Activated CD4-positive, alpha-beta memory T cell treated with anti-CD3 and anti-CD28 coated beads for 36 hours (primary cell): ENCODE data around the gene FAM237A. TPM values are rescaled to one million over a fixed set of nuclear protein-coding genes. Genes with fewer than 3 reads are reported as not detected.

Experiments used
- CTCF ChIA-PET: fragments of 350-600 bp; sonication (Branson Sonifier 250); formaldehyde crosslinking; loops from one replicate; lab custom pipeline; 2021; ENCODE audit warnings: antibody characterized with exemption, inconsistent platforms; lab: Charles Lee
- POLR2A ChIA-PET: fragments of 350-600 bp; sonication (Branson Sonifier 250); formaldehyde crosslinking; loops from one replicate; lab custom pipeline; 2021; ENCODE audit warnings: antibody characterized with exemption; lab: Charles Lee
- DNase-seq: peaks from one replicate; pipeline ENCODE4 v3.0.0-alpha.2; 2020
- H3K27ac Mint-ChIP-seq: one replicate; pipeline ENCODE4 v1.8.0; 2021; ENCODE audit warnings: mixed read lengths
- H3K27me3 Mint-ChIP-seq: one replicate; pipeline ENCODE4 v1.8.0; 2021; ENCODE audit warnings: mixed read lengths
- H3K36me3 Mint-ChIP-seq: one replicate; pipeline ENCODE4 v1.8.0; 2021; ENCODE audit warnings: mixed read lengths
- H3K4me1 Mint-ChIP-seq: one replicate; pipeline ENCODE4 v1.8.0; 2021; ENCODE audit warnings: low read depth, mixed read lengths
- H3K4me3 Mint-ChIP-seq: one replicate; pipeline ENCODE4 v1.8.0; 2021; ENCODE audit warnings: mild to moderate bottlenecking, mixed read lengths
- H3K9me3 Mint-ChIP-seq: one replicate; pipeline ENCODE4 v1.8.0; 2021; ENCODE audit warnings: mixed read lengths
- intact Hi-C: fragments of 100-400 bp; cut with micrococcal nuclease; formaldehyde crosslinking; loops from one replicate; pipeline ENCODE4 v1.15.1; 2023
- total RNA-seq, 2 experiments: library from RNA; stranded (reverse); gene quantifications; one replicate each; pipeline ENCODE4 v1.2.3, GENCODE V29; 2021

Gene FAM237A
- total RNA-seq, 2 experiments from 2014 or later = not detected

DNA sequence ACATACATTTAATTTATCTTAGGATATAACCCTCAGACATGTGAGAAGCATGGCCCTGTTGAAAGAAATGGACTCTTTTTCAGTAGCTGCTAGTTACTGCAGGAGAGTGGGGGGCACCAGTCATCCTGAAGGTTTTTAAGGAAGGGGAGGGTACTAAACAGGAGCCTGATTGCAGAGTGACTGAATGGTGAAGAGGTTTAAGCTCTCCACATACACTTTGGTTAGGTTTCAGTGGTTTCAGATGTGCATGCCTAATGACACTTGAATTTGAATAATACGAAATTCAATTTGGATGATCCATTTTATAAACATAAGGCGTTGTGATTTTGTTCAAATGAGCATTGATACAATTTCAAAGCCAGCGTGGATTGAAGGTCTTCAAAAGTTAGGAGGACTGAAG lies 10.9 kb upstream of the FAM237A start:
- DNase-seq = no peak
- POLR2A ChIA-PET = no interaction called here
- Mint-ChIP-seq H3K27ac (no peak overlapping the region), H3K27me3 (peaks cover 14% of the 10 kb centered on the region), H3K36me3 (no peaks in the 10 kb centered on the region), H3K4me1 (no peaks in the 10 kb centered on the region), H3K4me3 (no peak overlapping the region), H3K9me3 (no peaks in the 10 kb centered on the region)
- CTCF ChIA-PET = no interaction called here
- intact Hi-C loops = no loop called here

DNA sequence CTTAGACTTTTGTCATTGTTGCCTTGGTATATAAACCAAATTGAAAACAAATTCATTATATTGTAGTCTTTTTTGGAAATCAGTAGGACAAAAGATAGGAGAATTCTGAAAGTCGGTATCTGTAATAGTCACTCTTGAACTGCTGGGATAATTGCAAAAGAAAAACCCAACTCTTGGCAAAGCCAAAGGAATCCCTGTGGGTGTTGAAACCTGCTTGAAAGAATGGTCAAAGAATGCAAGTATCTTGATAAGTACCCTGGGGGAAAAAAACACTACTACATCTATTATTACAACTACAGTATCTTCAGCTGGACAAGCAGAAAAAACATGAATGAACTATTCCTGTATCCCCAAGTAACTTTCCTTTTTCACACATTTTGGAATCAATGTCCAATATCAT lies 7.3 kb upstream of the FAM237A start:
- Mint-ChIP-seq H3K4me3 (no peak overlapping the region), H3K36me3 (no peaks in the 10 kb centered on the region), H3K27me3 (peaks cover 5% of the 10 kb centered on the region), H3K27ac (no peak overlapping the region), H3K9me3 (no peaks in the 10 kb centered on the region), H3K4me1 (no peaks in the 10 kb centered on the region)
- CTCF ChIA-PET = no interaction called here
- intact Hi-C loops = no loop called here
- no peak for DNase-seq
- POLR2A ChIA-PET = no interaction called here

DNA sequence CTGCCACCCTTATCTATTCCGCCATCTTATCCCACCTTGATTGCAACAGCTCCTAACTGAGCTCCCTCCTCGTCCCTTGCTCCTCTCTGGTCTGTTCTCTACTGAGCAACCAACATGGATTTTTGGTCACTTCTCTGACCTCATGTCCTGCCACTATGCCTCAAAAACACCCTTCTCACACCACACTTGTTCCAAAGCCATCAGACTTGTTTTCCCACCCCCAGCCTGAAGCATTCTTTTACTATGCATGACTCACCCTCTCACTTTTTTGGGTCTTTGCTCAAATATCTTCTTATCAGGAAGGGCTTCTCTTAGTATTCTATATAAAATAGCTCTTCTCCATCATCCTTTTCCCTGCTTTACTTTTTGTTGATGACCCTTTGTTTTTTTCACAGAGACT lies 2.7 kb upstream of the FAM237A start:
- ChIA-PET CTCF (no interaction called here), POLR2A (no interaction called here)
- Mint-ChIP-seq H3K4me3 (no peak overlapping the region), H3K4me1 (no peaks in the 10 kb centered on the region), H3K27me3 (peaks cover 18% of the 10 kb centered on the region), H3K36me3 (no peaks in the 10 kb centered on the region), H3K9me3 (no peaks in the 10 kb centered on the region), H3K27ac (no peak overlapping the region)
- no peak for DNase-seq
- intact Hi-C loops = no loop called here

DNA sequence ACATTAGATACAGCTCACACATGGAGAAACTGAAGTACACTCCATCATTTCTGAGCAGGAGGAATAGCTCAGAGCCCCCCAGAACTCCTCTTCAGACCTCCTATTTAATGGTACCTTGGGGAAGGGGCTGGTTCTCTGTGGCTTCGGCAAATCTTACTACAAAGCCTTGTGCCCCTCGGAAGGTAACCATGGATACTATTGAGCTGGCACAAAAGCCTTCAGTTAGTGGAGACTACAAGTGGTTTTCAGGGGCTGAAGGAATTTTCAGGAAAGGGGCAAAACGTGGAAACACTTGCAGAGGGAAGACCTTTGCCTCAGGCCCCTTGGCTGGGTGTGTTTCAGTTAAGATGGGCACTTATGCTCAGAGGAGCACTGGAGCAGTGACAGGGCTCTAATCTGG lies 1.1 kb upstream of the FAM237A start:
- Mint-ChIP-seq H3K4me3 (no peak overlapping the region), H3K9me3 (no peaks in the 10 kb centered on the region), H3K36me3 (no peaks in the 10 kb centered on the region), H3K4me1 (no peaks in the 10 kb centered on the region), H3K27ac (no peak overlapping the region), H3K27me3 (peaks cover 17% of the 10 kb centered on the region)
- intact Hi-C loops = no loop called here
- ChIA-PET POLR2A (no interaction called here), CTCF (no interaction called here)
- no peak for DNase-seq

DNA sequence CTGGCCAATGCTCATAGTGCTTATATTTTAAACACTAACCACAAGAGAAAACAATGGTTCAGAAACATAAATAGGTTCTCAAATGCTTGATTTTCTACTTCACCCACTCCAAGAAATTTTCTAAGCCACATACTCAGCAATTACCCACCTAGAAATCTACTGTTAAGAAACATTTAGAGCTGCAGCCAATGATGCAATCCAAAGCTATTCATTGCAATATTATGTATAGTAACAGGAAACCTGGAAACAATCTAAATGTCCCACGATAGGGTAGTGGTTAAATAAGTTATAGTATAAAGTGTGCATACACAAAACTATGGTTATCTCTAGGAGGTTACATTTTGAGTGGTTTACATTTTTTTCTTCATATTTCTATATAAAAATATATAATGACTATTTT lies 5.7 kb downstream of the FAM237A start:
- no peak overlapping the region for H3K4me3 Mint-ChIP-seq
- POLR2A ChIA-PET = no interaction called here
- intact Hi-C loops = no loop called here
- no peaks in the 10 kb centered on the region for H3K36me3 Mint-ChIP-seq
- H3K27me3 Mint-ChIP-seq = peaks cover 12% of the 10 kb centered on the region
- no peaks in the 10 kb centered on the region for H3K4me1 Mint-ChIP-seq
- DNase-seq = no peak
- no peak overlapping the region for H3K27ac Mint-ChIP-seq
- CTCF ChIA-PET = no interaction called here
- no peaks in the 10 kb centered on the region for H3K9me3 Mint-ChIP-seq

DNA sequence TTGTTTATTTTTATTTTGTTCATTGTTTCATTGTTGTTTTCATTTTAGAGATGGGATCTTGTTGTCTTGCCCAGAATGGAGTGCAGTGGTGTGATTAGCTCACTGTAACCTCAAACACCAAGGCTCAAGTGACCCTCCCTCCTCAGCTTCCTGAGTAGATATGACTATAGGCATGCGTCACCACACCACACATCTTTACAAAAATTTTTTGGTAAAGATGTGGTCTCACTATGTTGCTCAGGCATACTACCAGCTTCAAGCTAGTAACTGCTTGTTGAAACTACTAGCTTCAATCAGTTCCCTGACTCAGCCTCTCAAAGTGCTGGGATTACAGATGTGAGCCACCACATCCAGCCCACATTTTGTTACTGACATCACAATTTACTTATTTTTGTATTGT lies 14.8 kb downstream of the FAM237A start:
- Mint-ChIP-seq H3K4me1 (no peaks in the 10 kb centered on the region), H3K4me3 (no peak overlapping the region), H3K9me3 (peaks cover 13% of the 10 kb centered on the region), H3K27me3 (peaks cover 5% of the 10 kb centered on the region), H3K36me3 (no peaks in the 10 kb centered on the region), H3K27ac (no peak overlapping the region)
- ChIA-PET CTCF (no interaction called here), POLR2A (no interaction called here)
- intact Hi-C loops = no loop called here
- no peak for DNase-seq

DNA sequence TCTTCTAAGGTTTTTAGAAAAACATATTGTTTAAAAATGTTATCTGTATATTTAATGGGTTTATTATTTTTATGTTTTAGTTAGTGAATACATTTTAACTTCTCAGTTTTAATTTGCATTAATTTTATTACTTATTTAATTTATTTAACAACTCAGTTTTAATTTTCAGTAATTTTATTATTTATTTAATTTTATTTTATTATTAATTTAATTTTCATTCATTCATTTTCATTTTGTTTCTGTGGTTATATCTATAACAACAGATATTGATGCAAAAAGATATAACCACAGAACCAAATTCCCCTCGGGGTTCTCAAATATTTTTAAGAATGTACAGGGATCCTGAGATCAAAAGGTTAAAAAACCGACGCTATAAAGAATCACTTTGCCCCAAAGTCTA lies 23.0 kb downstream of the FAM237A start:
- peaks cover 11% of the 10 kb centered on the region for H3K27me3 Mint-ChIP-seq
- no peak overlapping the region for H3K27ac Mint-ChIP-seq
- ChIA-PET CTCF (no interaction called here), POLR2A (no interaction called here)
- DNase-seq = no peak
- H3K9me3 Mint-ChIP-seq = no peaks in the 10 kb centered on the region
- intact Hi-C loops = no loop called here
- H3K4me1 Mint-ChIP-seq = no peaks in the 10 kb centered on the region
- H3K36me3 Mint-ChIP-seq = no peaks in the 10 kb centered on the region
- no peak overlapping the region for H3K4me3 Mint-ChIP-seq

DNA sequence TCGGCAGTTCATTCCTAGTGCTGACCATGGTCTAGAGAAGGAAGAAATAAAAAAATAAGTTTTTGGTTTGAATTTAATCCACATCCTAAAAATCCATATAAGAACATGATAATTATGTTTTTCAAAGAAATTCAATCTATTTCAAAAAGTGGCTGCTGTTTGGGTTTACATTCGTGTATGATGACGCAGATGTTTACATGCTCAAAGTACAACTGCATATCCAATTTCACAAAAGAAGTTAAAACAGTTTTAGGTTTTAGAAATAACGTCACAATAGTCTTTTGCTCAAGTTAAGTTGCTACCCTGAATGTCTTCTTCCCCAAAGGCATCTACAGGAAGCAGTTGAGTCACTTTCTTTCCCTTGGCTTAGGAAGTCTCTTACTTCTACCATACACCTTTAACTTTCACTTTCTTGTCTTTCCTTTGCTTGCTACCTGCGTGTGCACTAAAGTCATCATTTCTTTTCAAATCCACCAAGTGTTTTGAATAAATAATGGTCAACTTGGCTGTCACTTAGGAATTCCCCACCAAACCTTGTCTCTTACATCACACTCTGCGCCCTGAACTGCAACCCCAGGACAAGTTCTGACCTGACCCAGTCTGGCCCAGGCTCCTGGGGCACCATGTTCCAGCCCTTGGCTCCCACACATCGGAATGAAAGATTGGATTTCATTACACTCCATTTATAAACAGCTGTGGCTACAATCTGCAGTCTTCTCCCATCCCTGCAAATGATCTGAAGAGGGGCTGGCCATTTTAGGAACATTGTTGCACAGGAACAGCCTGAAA lies 28.4 kb downstream of the FAM237A start:
- Mint-ChIP-seq H3K4me1 (no peaks in the 10 kb centered on the region), H3K27ac (no peak overlapping the region), H3K4me3 (no peak overlapping the region), H3K27me3 (peaks cover 11% of the 10 kb centered on the region), H3K36me3 (no peaks in the 10 kb centered on the region), H3K9me3 (no peaks in the 10 kb centered on the region)
- intact Hi-C loops = no loop called here
- CTCF ChIA-PET = no interaction called here
- no peak for DNase-seq
- POLR2A ChIA-PET = no interaction called here

DNA sequence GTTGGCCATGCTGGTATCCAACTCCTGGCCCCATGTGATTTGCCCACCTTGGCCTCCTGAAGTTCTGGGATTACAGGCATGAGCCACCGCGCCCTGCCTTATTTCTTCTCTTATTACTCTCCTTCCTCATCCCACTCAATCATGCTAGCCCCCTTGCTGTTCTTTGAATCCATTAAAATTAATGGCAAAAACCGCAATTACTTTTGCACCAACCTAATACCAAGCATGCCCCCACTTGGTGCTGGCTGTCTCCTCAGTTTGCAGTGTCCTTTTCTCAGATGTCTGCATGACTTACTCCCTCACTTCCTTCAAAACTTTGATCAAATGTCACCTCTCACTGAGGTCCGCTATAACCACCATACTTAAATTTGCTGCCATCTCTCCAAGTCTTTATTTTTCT lies 41.3 kb downstream of the FAM237A start:
- Mint-ChIP-seq H3K4me1 (peaks cover 2% of the 10 kb centered on the region), H3K4me3 (no peak overlapping the region), H3K27me3 (peaks cover 1% of the 10 kb centered on the region), H3K9me3 (no peaks in the 10 kb centered on the region), H3K36me3 (no peaks in the 10 kb centered on the region), H3K27ac (no peak overlapping the region)
- no peak for DNase-seq
- ChIA-PET POLR2A (no interaction called here), CTCF (no interaction called here)
- intact Hi-C loops = no loop called here

DNA sequence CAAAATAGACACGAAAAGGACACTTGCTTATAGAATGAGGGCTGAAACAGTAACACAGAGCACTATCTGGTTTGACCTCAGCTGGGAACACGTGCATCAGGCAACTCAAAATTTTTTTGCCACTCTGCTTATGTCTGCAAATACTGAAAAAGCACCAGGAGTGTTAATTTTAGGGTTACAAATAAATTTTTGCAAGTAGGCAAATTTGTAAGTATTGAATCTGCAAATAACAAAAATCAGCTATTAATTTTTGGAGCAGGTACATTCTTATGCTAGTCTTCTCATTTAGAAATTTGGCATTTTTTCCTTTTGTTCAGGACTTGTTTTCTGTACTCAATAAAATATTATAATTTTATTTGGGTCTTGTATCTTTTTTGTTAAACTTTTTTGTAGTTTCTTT lies 46.2 kb downstream of the FAM237A start:
- Mint-ChIP-seq H3K27me3 (peaks cover 1% of the 10 kb centered on the region), H3K4me1 (peaks cover 5% of the 10 kb centered on the region), H3K9me3 (no peaks in the 10 kb centered on the region), H3K4me3 (no peak overlapping the region), H3K36me3 (no peaks in the 10 kb centered on the region), H3K27ac (no peak overlapping the region)
- CTCF ChIA-PET = interaction anchor here (1.5 kb wide), 1 partner anchor 94 kb away, joined by 4 read pairs; no protein-coding TSS in a partner anchor
- intact Hi-C loops = no loop called here
- POLR2A ChIA-PET = no interaction called here
- no peak for DNase-seq

DNA sequence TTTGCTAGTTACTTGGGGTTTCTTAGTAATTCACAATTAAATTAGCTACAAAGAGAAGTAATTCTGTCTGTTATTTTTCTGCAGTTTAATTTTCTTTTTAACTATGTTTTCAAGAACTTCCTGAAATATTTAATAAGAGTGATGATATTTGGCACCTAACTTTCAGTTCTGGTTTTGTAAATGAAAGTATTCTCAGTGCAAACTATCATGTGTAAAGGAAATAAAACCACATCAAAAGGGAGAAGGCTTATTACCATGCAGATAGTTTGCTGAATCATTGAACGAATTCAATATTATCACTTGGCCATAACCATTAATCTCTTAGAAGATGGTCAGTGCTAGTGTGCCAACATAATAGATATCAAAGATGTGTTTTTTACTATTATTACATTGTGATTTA lies 46.7 kb downstream of the FAM237A start:
- H3K4me1 Mint-ChIP-seq = peaks cover 5% of the 10 kb centered on the region
- H3K36me3 Mint-ChIP-seq = no peaks in the 10 kb centered on the region
- no peak for DNase-seq
- no peak overlapping the region for H3K4me3 Mint-ChIP-seq
- ChIA-PET POLR2A (no interaction called here), CTCF (interaction anchor here (1.5 kb wide), 1 partner anchor 93 kb away, joined by 4 read pairs; no protein-coding TSS in a partner anchor)
- peaks cover 1% of the 10 kb centered on the region for H3K27me3 Mint-ChIP-seq
- intact Hi-C loops = no loop called here
- H3K27ac Mint-ChIP-seq = no peak overlapping the region
- H3K9me3 Mint-ChIP-seq = no peaks in the 10 kb centered on the region

DNA sequence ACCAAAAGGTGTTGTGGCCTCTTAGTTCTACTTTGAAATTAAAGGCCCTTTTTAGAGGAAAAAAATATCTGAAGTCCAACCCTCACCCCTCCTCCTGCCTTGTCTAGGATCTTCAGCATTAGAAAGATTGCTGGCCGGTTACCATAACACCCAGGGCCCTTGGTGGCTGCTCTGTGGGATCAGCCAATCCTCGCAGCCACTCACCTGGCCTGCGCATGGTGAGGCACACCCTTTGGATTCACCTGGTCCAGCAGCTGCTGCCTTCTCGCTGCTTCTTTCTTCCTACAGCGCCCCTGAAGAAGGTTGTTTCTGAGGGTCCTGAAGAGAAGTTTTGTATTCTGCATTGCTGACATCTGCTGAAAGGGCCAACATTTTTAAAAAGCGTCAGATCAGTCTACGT lies 50.7 kb downstream of the FAM237A start:
- H3K27ac Mint-ChIP-seq = no peak overlapping the region

More for the DNA sequence above, 50.7 kb downstream of the FAM237A start:
- Mint-ChIP-seq H3K4me1 (peaks cover 5% of the 10 kb centered on the region), H3K4me3 (no peak overlapping the region), H3K27me3 (no peaks in the 10 kb centered on the region), H3K36me3 (no peaks in the 10 kb centered on the region), H3K9me3 (no peaks in the 10 kb centered on the region)
- ChIA-PET CTCF (no interaction called here), POLR2A (no interaction called here)
- no peak for DNase-seq
- intact Hi-C loops = loop anchor here (1.0 to 10.0 kb wide), 5 partner anchors 74 to 782 kb away; partner anchors contain the start of genes FASTKD2 and MDH1B
